Muscle layer of duodenum (tissue), 2 donors: ENCODE measurements around the gene SNX25.

Source experiments
- H3K27ac ChIP-seq: one replicate; pipeline ENCODE4 v1.7.0; 2013; ENCODE audit warnings: mild to moderate bottlenecking, low read length
- H3K27me3 ChIP-seq: one replicate; pipeline ENCODE4 v1.7.0; 2013; ENCODE audit warnings: low read depth, mild to moderate bottlenecking, control low read depth, low read length
- H3K36me3 ChIP-seq, 2 donors: one replicate each; pipeline ENCODE4 v1.7.0; 2013; ENCODE audit warnings: low read length in 2 of 2, control low read depth in 1 of 2, mild to moderate bottlenecking in 1 of 2; ENCODE audit not compliant: insufficient read depth in 2 of 2, control insufficient read depth in 1 of 2
- H3K4me1 ChIP-seq, 2 donors: one replicate each; pipeline ENCODE4 v1.7.0; 2013; ENCODE audit warnings: low read length in 2 of 2, mild to moderate bottlenecking in 2 of 2, control low read depth in 1 of 2, moderate library complexity in 1 of 2; ENCODE audit not compliant: insufficient read depth in 2 of 2, control insufficient read depth in 1 of 2
- H3K4me3 ChIP-seq, 2 donors: one replicate each; pipeline ENCODE4 v1.7.0; 2013; ENCODE audit warnings: low read length in 2 of 2, low read depth in 1 of 2, mild to moderate bottlenecking in 1 of 2
- H3K9me3 ChIP-seq, 2 donors: one replicate each; pipeline ENCODE4 v1.7.0; 2013; ENCODE audit warnings: low read length in 2 of 2, control low read depth in 1 of 2, mild to moderate bottlenecking in 1 of 2; ENCODE audit not compliant: control insufficient read depth in 1 of 2
- donor health status: healthy.

The SNX25 gene

GRCh38 chr4:185209031-185209851 lies at the start of gene SNX25:
Gene SNX25, plus strand, starts transcription at chr4:185209598. Its CDS starts 229 bp downstream, at chr4:185209827.
- Histone ChIP-seq H3K27ac (peak within 1 kb of the TSS; percentile 16), H3K4me1 (peaks cover 7 to 22% of the 10 kb centered on the region in 2 donors), H3K9me3 (no peaks in the 10 kb centered on the region), H3K36me3 (no peaks in the 10 kb centered on the region), H3K27me3 (no peaks in the 10 kb centered on the region), H3K4me3 (peak within 1 kb of the TSS; percentile 70 to 81)

- Histone ChIP-seq H3K27ac (no peak overlapping the region), H3K4me1 (no peaks in the 10 kb centered on the region), H3K27me3 (no peaks in the 10 kb centered on the region), H3K4me3 (no peak overlapping the region), H3K9me3 (no peaks in the 10 kb centered on the region), H3K36me3 (peaks cover 11 to 16% of the 10 kb centered on the region in 2 donors)
These were observed 43.8 kb upstream of the SNX25 start for GRCh38 chr4:185165605-185166063.

- Histone ChIP-seq H3K27me3 (no peaks in the 10 kb centered on the region), H3K36me3 (peaks cover 6 to 9% of the 10 kb centered on the region in 2 donors), H3K9me3 (no peaks in the 10 kb centered on the region), H3K4me3 (no peak overlapping the region), H3K4me1 (peaks cover 0 to 2% of the 10 kb centered on the region in 2 donors), H3K27ac (no peak overlapping the region)
These were observed 42.2 kb upstream of the SNX25 start for GRCh38 chr4:185167234-185167633.

- Histone ChIP-seq H3K36me3 (peaks cover 3 to 8% of the 10 kb centered on the region in 2 donors), H3K9me3 (no peaks in the 10 kb centered on the region), H3K27ac (no peak overlapping the region), H3K4me3 (no peak overlapping the region), H3K27me3 (no peaks in the 10 kb centered on the region), H3K4me1 (peaks cover 0 to 7% of the 10 kb centered on the region in 2 donors)
These were observed 37.9 kb upstream of the SNX25 start for GRCh38 chr4:185171373-185172071.

- Histone ChIP-seq H3K4me1 (peaks cover 0 to 4% of the 10 kb centered on the region in 2 donors), H3K36me3 (peaks cover 0 to 3% of the 10 kb centered on the region in 2 donors), H3K9me3 (no peaks in the 10 kb centered on the region), H3K4me3 (no peak overlapping the region), H3K27me3 (no peaks in the 10 kb centered on the region), H3K27ac (no peak overlapping the region)
These were observed 29.9 kb upstream of the SNX25 start for GRCh38 chr4:185179488-185179887.

- Histone ChIP-seq H3K4me1 (peaks cover 4 to 6% of the 10 kb centered on the region in 2 donors), H3K9me3 (no peaks in the 10 kb centered on the region), H3K4me3 (no peak overlapping the region), H3K27me3 (no peaks in the 10 kb centered on the region), H3K27ac (no peak overlapping the region), H3K36me3 (no peaks in the 10 kb centered on the region)
These were observed 27.2 kb upstream of the SNX25 start for GRCh38 chr4:185182239-185182638.

GRCh38 chr4:185183622-185184281 lies 25.6 kb upstream of the SNX25 start:
- no peak overlapping the region for H3K27ac ChIP-seq
- H3K9me3 ChIP-seq, result no peaks in the 10 kb centered on the region
- no peak overlapping the region for H3K4me3 ChIP-seq

GRCh38 chr4:185186769-185187168 lies 22.6 kb upstream of the SNX25 start:
- Histone ChIP-seq H3K36me3 (peaks cover 8 to 9% of the 10 kb centered on the region in 2 donors), H3K9me3 (no peaks in the 10 kb centered on the region), H3K4me3 (no peak overlapping the region), H3K27me3 (no peaks in the 10 kb centered on the region), H3K4me1 (peaks cover 4 to 9% of the 10 kb centered on the region in 2 donors), H3K27ac (no peak overlapping the region)

More at GRCh38 chr4:185183622-185184281, 25.6 kb upstream of the SNX25 start:
- no peaks in the 10 kb centered on the region for H3K27me3 ChIP-seq
- H3K36me3 ChIP-seq, result peaks cover 0 to 1% of the 10 kb centered on the region in 2 donors
- H3K4me1 ChIP-seq, result peaks cover 4 to 9% of the 10 kb centered on the region in 2 donors

GRCh38 chr4:185189606-185190305 lies 19.6 kb upstream of the SNX25 start:
- H3K4me1 ChIP-seq, result peaks cover 0 to 9% of the 10 kb centered on the region in 2 donors
- no peak overlapping the region for H3K27ac ChIP-seq
- H3K27me3 ChIP-seq, result no peaks in the 10 kb centered on the region
- no peak overlapping the region for H3K4me3 ChIP-seq
- peaks cover 8 to 9% of the 10 kb centered on the region in 2 donors for H3K36me3 ChIP-seq
- peaks cover 0 to 2% of the 10 kb centered on the region in 2 donors for H3K9me3 ChIP-seq

- H3K27ac ChIP-seq, result no peak overlapping the region
- peaks cover 0 to 9% of the 10 kb centered on the region in 2 donors for H3K4me1 ChIP-seq
- peaks cover 8 to 9% of the 10 kb centered on the region in 2 donors for H3K36me3 ChIP-seq
- no peaks in the 10 kb centered on the region for H3K27me3 ChIP-seq
- no peak overlapping the region for H3K4me3 ChIP-seq
- H3K9me3 ChIP-seq, result peaks cover 0 to 2% of the 10 kb centered on the region in 2 donors
These were observed 19.0 kb upstream of the SNX25 start for GRCh38 chr4:185190306-185190856.
